ENCODE data around the gene CACNA1C. TPM values are rescaled to one million over a fixed set of nuclear protein-coding genes. Genes with fewer than 3 reads are reported as not detected.

CACNA1C gene
- total and polyA plus RNA-seq, 4 donors = 14.8 to 22.2 (median 18.3) TPM

- H3K4me1 ChIP-seq (ENCODE audit: control insufficient read depth, insufficient read depth, low read length) = peaks cover 15% of the 10 kb centered on the region
- H3K27ac ChIP-seq (ENCODE audit: low read depth, low read length) = no peak overlapping the region
- H3K9me3 ChIP-seq (ENCODE audit: control insufficient read depth, insufficient read depth, low read length) = no peaks in the 10 kb centered on the region
- no peak for DNase-seq (ENCODE audit: low read depth in 4 of 6, low spot score in 6 of 6)
- WGBS (ENCODE audit: insufficient coverage) = no CpG with 5 or more reads among the region's 8 CpGs
- no peaks in the 10 kb centered on the region for H3K27me3 ChIP-seq (ENCODE audit: control insufficient read depth, insufficient read depth, low read length)
- H3K4me3 ChIP-seq (ENCODE audit: low read depth, low read length) = no peak overlapping the region
- peaks cover 15% of the 10 kb centered on the region for H3K36me3 ChIP-seq (ENCODE audit: control insufficient read depth, insufficient read depth, low read length)
Measured at GRCh38 chr12:2644683-2645405, 592.1 kb downstream of the CACNA1C start.

GRCh38 chr12:2645460-2645859 is 592.7 kb downstream of the CACNA1C start:
- H3K27ac ChIP-seq (ENCODE audit: low read depth, low read length) = no peak overlapping the region
- peaks cover 16% of the 10 kb centered on the region for H3K36me3 ChIP-seq (ENCODE audit: control insufficient read depth, insufficient read depth, low read length)
- H3K4me3 ChIP-seq (ENCODE audit: low read depth, low read length) = no peak overlapping the region
- WGBS (ENCODE audit: insufficient coverage) = 82% methylated on average over 8 of the region's 8 CpGs
- H3K27me3 ChIP-seq (ENCODE audit: control insufficient read depth, insufficient read depth, low read length) = no peaks in the 10 kb centered on the region
- peaks cover 16% of the 10 kb centered on the region for H3K4me1 ChIP-seq (ENCODE audit: control insufficient read depth, insufficient read depth, low read length)
- DNase-seq (ENCODE audit: low read depth in 4 of 6, low spot score in 6 of 6) = no peak
- no peaks in the 10 kb centered on the region for H3K9me3 ChIP-seq (ENCODE audit: control insufficient read depth, insufficient read depth, low read length)

- 88% methylated on average over 1 of the region's 2 CpGs for WGBS (ENCODE audit: insufficient coverage)
- Histone ChIP-seq H3K27me3 (ENCODE audit: control insufficient read depth, insufficient read depth, low read length) (no peaks in the 10 kb centered on the region), H3K36me3 (ENCODE audit: control insufficient read depth, insufficient read depth, low read length) (peaks cover 21% of the 10 kb centered on the region), H3K4me3 (ENCODE audit: low read depth, low read length) (no peak overlapping the region), H3K4me1 (ENCODE audit: control insufficient read depth, insufficient read depth, low read length) (peaks cover 14% of the 10 kb centered on the region), H3K27ac (ENCODE audit: low read depth, low read length) (no peak overlapping the region), H3K9me3 (ENCODE audit: control insufficient read depth, insufficient read depth, low read length) (no peaks in the 10 kb centered on the region)
- DNase-seq (ENCODE audit: low read depth in 4 of 6, low spot score in 6 of 6) = no peak
Measured at GRCh38 chr12:2646341-2646740, 593.6 kb downstream of the CACNA1C start.

- H3K27me3 ChIP-seq (ENCODE audit: control insufficient read depth, insufficient read depth, low read length) = no peaks in the 10 kb centered on the region
- H3K27ac ChIP-seq (ENCODE audit: low read depth, low read length) = no peak overlapping the region
- H3K36me3 ChIP-seq (ENCODE audit: control insufficient read depth, insufficient read depth, low read length) = peaks cover 30% of the 10 kb centered on the region
- no peaks in the 10 kb centered on the region for H3K9me3 ChIP-seq (ENCODE audit: control insufficient read depth, insufficient read depth, low read length)
- no peak overlapping the region for H3K4me3 ChIP-seq (ENCODE audit: low read depth, low read length)
- WGBS (ENCODE audit: insufficient coverage) = 84% methylated on average over 4 of the region's 7 CpGs
- DNase-seq (ENCODE audit: low read depth in 4 of 6, low spot score in 6 of 6) = no peak
- peaks cover 14% of the 10 kb centered on the region for H3K4me1 ChIP-seq (ENCODE audit: control insufficient read depth, insufficient read depth, low read length)
Measured at GRCh38 chr12:2647186-2647585, 594.4 kb downstream of the CACNA1C start.

GRCh38 chr12:2648406-2648805 is 595.6 kb downstream of the CACNA1C start:
- DNase-seq (ENCODE audit: low read depth in 4 of 6, low spot score in 6 of 6) = no peak
- Histone ChIP-seq H3K9me3 (ENCODE audit: control insufficient read depth, insufficient read depth, low read length) (no peaks in the 10 kb centered on the region), H3K36me3 (ENCODE audit: control insufficient read depth, insufficient read depth, low read length) (peaks cover 40% of the 10 kb centered on the region), H3K4me1 (ENCODE audit: control insufficient read depth, insufficient read depth, low read length) (peaks cover 14% of the 10 kb centered on the region), H3K27ac (ENCODE audit: low read depth, low read length) (no peak overlapping the region), H3K27me3 (ENCODE audit: control insufficient read depth, insufficient read depth, low read length) (no peaks in the 10 kb centered on the region), H3K4me3 (ENCODE audit: low read depth, low read length) (no peak overlapping the region)
- WGBS (ENCODE audit: insufficient coverage) = 94% methylated on average over 4 of the region's 8 CpGs

- no peaks in the 10 kb centered on the region for H3K27me3 ChIP-seq (ENCODE audit: control insufficient read depth, insufficient read depth, low read length)
- H3K27ac ChIP-seq (ENCODE audit: low read depth, low read length) = no peak overlapping the region
- no peak overlapping the region for H3K4me3 ChIP-seq (ENCODE audit: low read depth, low read length)
- H3K36me3 ChIP-seq (ENCODE audit: control insufficient read depth, insufficient read depth, low read length) = peaks cover 50% of the 10 kb centered on the region
- 81% methylated on average over 10 of the region's 16 CpGs for WGBS (ENCODE audit: insufficient coverage)
- peak in 1 of 6 donors; percentile 10 for DNase-seq (ENCODE audit: low read depth in 4 of 6, low spot score in 6 of 6)
- no peaks in the 10 kb centered on the region for H3K9me3 ChIP-seq (ENCODE audit: control insufficient read depth, insufficient read depth, low read length)
- H3K4me1 ChIP-seq (ENCODE audit: control insufficient read depth, insufficient read depth, low read length) = peaks cover 14% of the 10 kb centered on the region
Measured at GRCh38 chr12:2649201-2650030, 596.6 kb downstream of the CACNA1C start.

GRCh38 chr12:2650261-2651067 is 597.7 kb downstream of the CACNA1C start:
- DNase-seq (ENCODE audit: low read depth in 4 of 6, low spot score in 6 of 6) = no peak
- Histone ChIP-seq H3K36me3 (ENCODE audit: control insufficient read depth, insufficient read depth, low read length) (peaks cover 59% of the 10 kb centered on the region), H3K4me3 (ENCODE audit: low read depth, low read length) (no peak overlapping the region), H3K9me3 (ENCODE audit: control insufficient read depth, insufficient read depth, low read length) (no peaks in the 10 kb centered on the region), H3K27ac (ENCODE audit: low read depth, low read length) (no peak overlapping the region), H3K27me3 (ENCODE audit: control insufficient read depth, insufficient read depth, low read length) (no peaks in the 10 kb centered on the region), H3K4me1 (ENCODE audit: control insufficient read depth, insufficient read depth, low read length) (peaks cover 14% of the 10 kb centered on the region)
- 84% methylated on average over 13 of the region's 17 CpGs for WGBS (ENCODE audit: insufficient coverage)

GRCh38 chr12:2651068-2651965 is 598.5 kb downstream of the CACNA1C start:
- no peak overlapping the region for H3K4me3 ChIP-seq (ENCODE audit: low read depth, low read length)
- H3K4me1 ChIP-seq (ENCODE audit: control insufficient read depth, insufficient read depth, low read length) = peaks cover 14% of the 10 kb centered on the region
- no peaks in the 10 kb centered on the region for H3K9me3 ChIP-seq (ENCODE audit: control insufficient read depth, insufficient read depth, low read length)
- H3K27me3 ChIP-seq (ENCODE audit: control insufficient read depth, insufficient read depth, low read length) = no peaks in the 10 kb centered on the region
- 86% methylated on average over 31 of the region's 32 CpGs for WGBS (ENCODE audit: insufficient coverage)
- DNase-seq (ENCODE audit: low read depth in 4 of 6, low spot score in 6 of 6) = no peak
- no peak overlapping the region for H3K27ac ChIP-seq (ENCODE audit: low read depth, low read length)
- peaks cover 60% of the 10 kb centered on the region for H3K36me3 ChIP-seq (ENCODE audit: control insufficient read depth, insufficient read depth, low read length)

GRCh38 chr12:2652011-2652400 is 599.2 kb downstream of the CACNA1C start:
- H3K27me3 ChIP-seq (ENCODE audit: control insufficient read depth, insufficient read depth, low read length) = no peaks in the 10 kb centered on the region
- H3K36me3 ChIP-seq (ENCODE audit: control insufficient read depth, insufficient read depth, low read length) = peaks cover 57% of the 10 kb centered on the region
- no peak overlapping the region for H3K4me3 ChIP-seq (ENCODE audit: low read depth, low read length)
- peaks cover 14% of the 10 kb centered on the region for H3K4me1 ChIP-seq (ENCODE audit: control insufficient read depth, insufficient read depth, low read length)
- no peak for DNase-seq (ENCODE audit: low read depth in 4 of 6, low spot score in 6 of 6)
- H3K27ac ChIP-seq (ENCODE audit: low read depth, low read length) = no peak overlapping the region
- no peaks in the 10 kb centered on the region for H3K9me3 ChIP-seq (ENCODE audit: control insufficient read depth, insufficient read depth, low read length)
- WGBS (ENCODE audit: insufficient coverage) = 93% methylated on average over 13 of the region's 14 CpGs
